ENCODE data around the gene APOM. TPM values are rescaled to one million over a fixed set of nuclear protein-coding genes. Genes with fewer than 3 reads are reported as not detected.

The APOM gene
- total RNA-seq, 1 donor from 2014 or later, result 3.4 TPM

DNA sequence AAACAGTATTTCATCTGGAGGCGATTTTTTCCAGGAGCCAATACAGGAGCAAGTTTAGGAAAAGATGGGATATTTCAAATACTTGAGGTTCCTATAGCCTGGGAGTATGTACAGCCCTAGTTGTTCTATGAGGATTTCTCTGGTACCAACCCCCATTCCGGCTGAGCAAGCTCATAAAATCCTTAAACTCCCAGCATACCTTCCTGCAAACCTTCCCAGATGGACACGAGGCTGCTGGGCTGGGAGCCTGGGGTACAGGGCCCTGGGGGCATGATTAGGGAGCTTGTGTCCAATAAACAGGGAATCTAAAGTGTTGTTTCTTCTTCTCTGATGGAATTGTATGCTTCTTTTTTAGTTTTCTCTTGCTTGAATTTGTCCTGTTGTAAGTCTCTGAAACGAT, 33.7 kb upstream of the APOM start:
- Mint-ChIP-seq H3K27me3 (no peaks in the 10 kb centered on the region), H3K9me3 (no peaks in the 10 kb centered on the region), H3K4me3 (peak overlapping the region; percentile 90), H3K4me1 (peaks cover 30% of the 10 kb centered on the region), H3K36me3 (ENCODE audit: low read depth) (peaks cover 63% of the 10 kb centered on the region), H3K27ac (peak overlapping the region; percentile 87)
- intact Hi-C loops (cut with micrococcal nuclease), result loop anchor here (2.0 kb wide), 2 partner anchors 41 to 117 kb away; no protein-coding TSS in a partner anchor
- no peak for DNase-seq

DNA sequence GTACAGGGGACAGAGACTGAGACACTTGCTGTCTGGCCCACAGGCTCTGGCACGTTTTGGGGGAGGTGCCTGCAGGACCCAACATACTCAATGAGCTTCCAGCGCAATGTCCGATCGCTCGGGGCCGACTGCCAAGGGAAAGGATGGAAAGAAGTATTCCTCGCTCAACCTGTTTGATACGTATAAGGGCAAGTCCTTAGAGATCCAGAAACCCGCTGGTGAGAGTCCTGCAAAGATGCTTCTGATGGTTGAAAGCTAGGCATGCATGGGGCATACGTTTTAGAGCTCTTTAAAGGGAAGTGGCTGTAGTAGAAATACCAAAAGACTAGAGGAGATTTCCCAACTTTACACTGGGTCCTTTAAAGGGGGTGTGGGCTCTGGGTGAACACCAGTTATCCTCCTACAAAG, 33.0 kb upstream of the APOM start:
- no peak for DNase-seq
- Mint-ChIP-seq H3K36me3 (ENCODE audit: low read depth) (peaks cover 68% of the 10 kb centered on the region), H3K27ac (peak overlapping the region; percentile 87), H3K4me3 (peak overlapping the region; percentile 90), H3K9me3 (no peaks in the 10 kb centered on the region), H3K4me1 (peaks cover 35% of the 10 kb centered on the region), H3K27me3 (no peaks in the 10 kb centered on the region)
- intact Hi-C loops (cut with micrococcal nuclease), result no loop called here

DNA sequence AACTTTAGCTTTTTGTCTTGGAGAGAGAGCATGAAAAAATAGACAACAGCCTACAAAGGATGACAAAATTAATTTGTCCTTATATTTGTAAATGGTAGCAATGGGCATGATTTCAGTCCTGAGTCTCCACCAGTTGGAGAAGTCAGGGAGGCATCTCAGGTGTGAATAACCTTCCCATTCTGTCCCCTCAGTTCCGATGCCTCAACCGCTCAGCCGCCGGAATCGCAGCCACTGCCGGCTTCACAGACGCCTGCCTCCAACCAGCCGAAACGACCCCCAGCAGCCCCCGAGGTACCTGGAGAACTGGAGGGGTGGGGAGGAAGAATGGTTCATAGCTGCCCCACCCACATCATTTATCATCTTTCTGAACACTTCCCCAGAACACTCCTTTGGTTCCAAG, 31.6 kb upstream of the APOM start:
- H3K4me1 Mint-ChIP-seq, result peaks cover 33% of the 10 kb centered on the region
- no peaks in the 10 kb centered on the region for H3K27me3 Mint-ChIP-seq
- no peak for DNase-seq
- no peak overlapping the region for H3K4me3 Mint-ChIP-seq
- H3K27ac Mint-ChIP-seq, result no peak overlapping the region
- peaks cover 75% of the 10 kb centered on the region for H3K36me3 Mint-ChIP-seq (ENCODE audit: low read depth)
- intact Hi-C loops (cut with micrococcal nuclease), result no loop called here
- no peaks in the 10 kb centered on the region for H3K9me3 Mint-ChIP-seq

DNA sequence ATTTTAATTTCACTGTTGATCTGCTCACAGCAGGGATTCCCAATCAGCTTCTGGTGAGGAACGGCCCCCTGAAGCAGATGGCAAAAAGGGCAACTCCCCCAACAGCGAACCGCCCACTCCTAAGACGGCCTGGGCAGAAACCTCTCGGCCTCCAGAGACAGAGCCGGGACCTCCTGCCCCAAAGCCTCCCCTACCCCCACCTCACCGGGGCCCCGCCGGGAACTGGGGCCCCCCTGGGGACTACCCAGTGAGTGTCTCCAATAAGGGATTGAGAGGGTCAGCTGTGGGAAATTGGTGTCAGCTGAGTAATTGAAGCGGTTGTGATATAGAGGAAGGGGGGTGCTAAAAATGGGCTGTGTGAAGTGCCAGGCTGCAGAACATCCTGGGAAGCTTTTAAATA, 28.7 kb upstream of the APOM start:
- H3K9me3 Mint-ChIP-seq, result no peaks in the 10 kb centered on the region
- no peak overlapping the region for H3K27ac Mint-ChIP-seq

DNA sequence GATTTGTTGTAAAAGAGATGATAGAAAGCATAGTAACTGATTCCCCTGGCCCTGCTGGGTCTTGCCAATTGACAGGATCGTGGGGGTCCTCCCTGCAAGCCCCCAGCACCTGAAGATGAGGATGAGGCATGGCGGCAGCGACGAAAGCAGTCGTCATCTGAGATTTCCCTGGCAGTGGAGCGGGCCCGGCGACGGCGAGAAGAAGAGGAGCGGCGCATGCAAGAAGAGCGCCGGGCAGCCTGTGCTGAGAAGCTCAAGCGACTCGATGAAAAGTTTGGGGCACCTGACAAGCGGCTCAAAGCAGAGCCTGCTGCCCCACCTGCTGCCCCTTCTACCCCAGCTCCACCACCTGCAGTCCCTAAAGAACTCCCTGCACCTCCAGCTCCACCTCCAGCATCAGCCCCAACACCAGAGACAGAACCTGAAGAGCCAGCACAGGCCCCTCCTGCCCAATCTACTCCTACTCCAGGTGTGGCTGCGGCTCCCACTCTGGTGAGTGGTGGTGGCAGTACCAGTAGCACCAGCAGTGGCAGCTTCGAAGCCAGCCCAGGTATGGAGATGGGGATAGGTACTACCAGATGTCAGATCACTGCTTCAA, 27.9 kb upstream of the APOM start:
- Mint-ChIP-seq H3K27me3 (no peaks in the 10 kb centered on the region), H3K4me3 (no peak overlapping the region)
- intact Hi-C loops (cut with micrococcal nuclease), result no loop called here

More for the DNA sequence above, 28.7 kb upstream of the APOM start:
- H3K27me3 Mint-ChIP-seq, result no peaks in the 10 kb centered on the region
- intact Hi-C loops (cut with micrococcal nuclease), result no loop called here
- H3K4me3 Mint-ChIP-seq, result no peak overlapping the region
- DNase-seq, result no peak
- H3K4me1 Mint-ChIP-seq, result peaks cover 26% of the 10 kb centered on the region
- H3K36me3 Mint-ChIP-seq (ENCODE audit: low read depth), result peaks cover 87% of the 10 kb centered on the region

DNA sequence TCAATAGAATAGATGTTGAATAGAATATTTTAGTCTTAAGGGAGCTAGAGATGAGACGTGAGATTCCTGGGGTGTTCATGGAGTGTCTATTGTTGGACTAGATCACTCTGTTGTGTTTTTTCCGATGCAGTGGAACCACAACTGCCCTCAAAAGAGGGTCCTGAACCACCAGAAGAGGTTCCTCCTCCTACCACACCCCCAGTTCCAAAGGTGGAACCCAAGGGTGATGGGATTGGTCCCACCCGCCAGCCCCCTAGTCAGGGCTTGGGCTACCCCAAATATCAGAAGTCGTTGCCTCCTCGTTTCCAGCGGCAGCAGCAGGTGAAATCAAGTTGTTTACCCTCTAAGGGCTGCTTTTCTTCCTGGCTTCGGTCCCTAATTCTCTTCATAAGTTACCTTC, 26.7 kb upstream of the APOM start:
- Mint-ChIP-seq H3K36me3 (ENCODE audit: low read depth) (peaks cover 79% of the 10 kb centered on the region), H3K4me3 (no peak overlapping the region), H3K9me3 (no peaks in the 10 kb centered on the region), H3K27ac (no peak overlapping the region), H3K27me3 (no peaks in the 10 kb centered on the region), H3K4me1 (peaks cover 14% of the 10 kb centered on the region)
- no peak for DNase-seq
- intact Hi-C loops (cut with micrococcal nuclease), result no loop called here

More for the DNA sequence above, 27.9 kb upstream of the APOM start:
- H3K36me3 Mint-ChIP-seq (ENCODE audit: low read depth), result peaks cover 83% of the 10 kb centered on the region
- no peaks in the 10 kb centered on the region for H3K9me3 Mint-ChIP-seq
- no peak for DNase-seq
- H3K4me1 Mint-ChIP-seq, result peaks cover 17% of the 10 kb centered on the region
- H3K27ac Mint-ChIP-seq, result no peak overlapping the region

DNA sequence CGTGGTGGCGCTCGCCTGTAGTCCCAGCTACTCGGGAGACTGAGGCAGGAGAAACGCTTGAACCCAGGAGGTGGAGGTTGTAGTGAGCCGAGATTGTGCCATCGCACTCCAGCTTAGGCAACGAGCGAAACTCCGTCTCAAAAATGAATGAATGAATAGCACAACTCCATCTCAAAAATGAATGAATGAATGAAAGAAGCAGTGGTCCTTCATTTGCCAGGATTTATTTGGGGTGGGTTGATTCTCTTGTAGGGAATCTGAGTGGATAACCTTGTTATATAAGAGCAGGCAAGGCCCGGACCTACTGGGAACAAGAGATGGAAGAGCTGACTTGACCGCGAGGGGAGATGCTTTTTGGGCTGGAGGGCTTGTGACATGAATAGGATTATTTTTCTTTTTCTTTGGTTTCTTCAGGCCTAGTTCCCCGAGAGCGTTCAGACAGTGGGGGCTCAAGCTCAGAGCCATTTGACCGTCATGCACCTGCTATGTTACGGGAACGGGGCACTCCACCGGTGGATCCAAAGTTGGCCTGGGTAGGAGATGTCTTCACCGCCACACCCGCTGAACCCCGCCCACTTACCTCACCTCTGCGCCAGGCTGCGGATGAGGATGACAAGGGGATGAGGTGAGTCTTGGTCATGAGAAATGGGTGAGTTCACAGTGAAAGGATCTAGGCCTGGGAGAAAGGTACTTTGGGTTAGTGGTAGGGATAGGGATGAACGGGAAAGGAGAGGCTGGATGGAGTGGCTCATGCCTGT, 25.3 kb upstream of the APOM start:
- H3K36me3 Mint-ChIP-seq (ENCODE audit: low read depth), result peaks cover 78% of the 10 kb centered on the region
- intact Hi-C loops (cut with micrococcal nuclease), result no loop called here
- peaks cover 15% of the 10 kb centered on the region for H3K4me1 Mint-ChIP-seq
- H3K4me3 Mint-ChIP-seq, result no peak overlapping the region
- no peaks in the 10 kb centered on the region for H3K27me3 Mint-ChIP-seq
- no peak for DNase-seq
- H3K9me3 Mint-ChIP-seq, result no peaks in the 10 kb centered on the region
- H3K27ac Mint-ChIP-seq, result peak overlapping the region; percentile 60

DNA sequence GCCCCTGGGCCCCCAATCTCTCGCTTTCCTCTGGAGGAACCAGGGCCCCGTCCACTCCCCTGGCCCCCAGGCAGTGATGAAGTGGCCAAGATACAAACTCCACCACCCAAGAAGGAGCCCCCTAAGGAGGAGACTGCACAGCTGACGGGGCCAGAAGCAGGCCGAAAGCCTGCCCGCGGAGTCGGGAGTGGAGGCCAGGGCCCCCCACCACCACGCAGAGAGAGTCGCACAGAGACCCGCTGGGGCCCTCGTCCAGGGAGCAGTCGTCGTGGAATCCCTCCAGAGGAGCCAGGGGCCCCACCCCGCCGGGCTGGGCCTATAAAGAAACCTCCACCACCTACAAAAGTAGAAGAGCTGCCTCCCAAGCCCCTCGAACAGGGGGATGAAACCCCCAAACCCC, 24.5 kb upstream of the APOM start:
- Mint-ChIP-seq H3K27me3 (no peaks in the 10 kb centered on the region), H3K9me3 (no peaks in the 10 kb centered on the region)

DNA sequence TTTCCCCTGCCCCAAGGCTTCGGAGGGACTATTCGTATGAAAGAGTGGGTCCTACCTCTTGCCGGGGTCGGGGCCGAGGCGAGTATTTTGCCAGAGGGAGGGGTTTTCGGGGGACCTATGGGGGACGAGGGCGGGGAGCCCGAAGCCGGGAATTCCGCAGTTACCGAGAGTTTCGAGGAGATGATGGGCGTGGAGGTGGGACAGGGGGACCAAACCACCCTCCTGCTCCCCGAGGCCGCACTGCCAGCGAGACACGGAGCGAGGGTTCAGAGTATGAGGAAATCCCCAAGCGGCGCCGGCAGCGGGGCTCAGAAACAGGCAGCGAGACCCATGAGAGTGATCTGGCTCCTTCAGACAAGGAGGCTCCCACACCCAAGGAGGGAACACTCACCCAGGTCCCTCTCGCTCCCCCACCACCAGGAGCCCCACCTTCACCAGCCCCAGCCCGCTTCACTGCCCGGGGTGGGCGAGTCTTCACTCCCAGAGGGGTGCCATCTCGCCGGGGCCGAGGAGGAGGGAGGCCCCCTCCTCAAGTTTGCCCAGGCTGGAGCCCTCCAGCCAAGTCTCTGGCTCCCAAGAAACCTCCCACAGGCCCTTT, 23.9 kb upstream of the APOM start:
- Mint-ChIP-seq H3K27ac (no peak overlapping the region), H3K4me3 (no peak overlapping the region), H3K9me3 (no peaks in the 10 kb centered on the region), H3K27me3 (no peaks in the 10 kb centered on the region), H3K36me3 (ENCODE audit: low read depth) (peaks cover 77% of the 10 kb centered on the region), H3K4me1 (peaks cover 11% of the 10 kb centered on the region)
- intact Hi-C loops (cut with micrococcal nuclease), result no loop called here
- no peak for DNase-seq

More for the DNA sequence above, 24.5 kb upstream of the APOM start:
- Mint-ChIP-seq H3K4me1 (peaks cover 13% of the 10 kb centered on the region), H3K27ac (no peak overlapping the region), H3K4me3 (no peak overlapping the region), H3K36me3 (ENCODE audit: low read depth) (peaks cover 78% of the 10 kb centered on the region)
- DNase-seq, result no peak
- intact Hi-C loops (cut with micrococcal nuclease), result no loop called here

DNA sequence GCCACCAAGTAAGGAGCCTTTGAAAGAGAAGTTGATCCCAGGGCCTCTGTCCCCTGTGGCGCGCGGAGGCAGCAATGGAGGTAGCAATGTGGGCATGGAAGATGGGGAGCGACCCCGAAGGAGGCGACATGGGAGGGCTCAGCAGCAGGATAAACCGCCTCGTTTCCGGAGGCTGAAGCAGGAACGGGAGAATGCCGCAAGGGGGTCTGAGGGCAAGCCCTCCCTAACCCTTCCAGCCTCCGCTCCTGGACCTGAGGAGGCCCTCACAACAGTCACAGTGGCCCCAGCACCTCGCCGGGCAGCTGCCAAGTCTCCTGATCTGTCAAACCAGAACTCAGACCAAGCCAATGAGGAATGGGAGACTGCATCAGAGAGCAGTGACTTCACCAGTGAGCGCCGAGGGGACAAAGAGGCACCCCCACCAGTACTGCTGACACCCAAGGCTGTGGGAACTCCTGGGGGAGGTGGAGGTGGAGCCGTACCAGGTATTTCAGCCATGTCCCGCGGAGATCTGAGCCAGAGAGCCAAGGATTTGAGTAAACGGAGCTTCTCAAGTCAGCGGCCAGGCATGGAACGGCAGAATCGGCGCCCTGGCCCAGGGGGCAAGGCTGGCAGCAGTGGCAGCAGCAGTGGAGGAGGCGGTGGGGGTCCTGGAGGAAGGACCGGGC, 23.3 kb upstream of the APOM start:
- no peak for DNase-seq
- Mint-ChIP-seq H3K27ac (no peak overlapping the region), H3K9me3 (no peaks in the 10 kb centered on the region), H3K4me3 (no peak overlapping the region), H3K27me3 (no peaks in the 10 kb centered on the region), H3K36me3 (ENCODE audit: low read depth) (peaks cover 79% of the 10 kb centered on the region), H3K4me1 (peaks cover 9% of the 10 kb centered on the region)
- intact Hi-C loops (cut with micrococcal nuclease), result no loop called here

DNA sequence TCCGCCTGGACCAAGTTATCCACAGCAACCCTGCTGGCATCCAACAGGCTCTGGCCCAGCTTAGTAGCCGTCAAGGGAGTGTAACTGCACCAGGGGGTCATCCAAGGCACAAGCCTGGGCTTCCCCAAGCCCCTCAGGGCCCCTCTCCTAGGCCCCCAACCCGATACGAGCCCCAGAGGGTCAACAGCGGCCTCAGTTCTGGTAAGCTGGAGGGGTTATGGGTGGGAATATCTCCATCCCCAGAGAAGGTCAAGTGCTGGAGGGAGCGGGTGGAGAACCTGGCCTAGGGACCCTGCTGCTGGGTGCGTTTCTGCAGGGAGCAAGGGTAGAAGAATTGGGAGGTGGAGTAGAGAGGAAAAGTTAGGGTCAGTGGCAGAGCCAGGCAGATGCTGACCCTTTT, 22.2 kb upstream of the APOM start:
- no peak for DNase-seq

DNA sequence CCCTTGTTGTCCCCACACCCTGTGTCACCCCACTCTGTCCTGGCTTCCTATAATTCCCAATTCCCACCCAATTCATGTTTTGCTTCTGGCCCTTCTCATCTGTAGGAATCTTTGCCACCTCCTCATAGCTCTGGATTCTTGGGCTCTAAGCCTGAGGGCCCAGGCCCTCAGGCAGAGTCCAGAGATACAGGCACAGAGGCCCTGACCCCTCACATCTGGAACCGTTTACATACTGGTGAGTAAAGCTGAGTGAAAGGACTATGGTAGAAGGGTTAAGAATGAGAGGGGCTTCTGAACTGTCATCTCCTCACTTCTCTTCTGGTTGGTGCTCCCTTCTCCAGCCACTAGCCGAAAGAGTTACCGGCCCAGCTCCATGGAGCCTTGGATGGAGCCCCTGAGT, 21.6 kb upstream of the APOM start:
- H3K4me3 Mint-ChIP-seq, result no peak overlapping the region
- no peaks in the 10 kb centered on the region for H3K9me3 Mint-ChIP-seq
- DNase-seq, result no peak
- H3K4me1 Mint-ChIP-seq, result peaks cover 6% of the 10 kb centered on the region
- H3K27ac Mint-ChIP-seq, result peak overlapping the region; percentile 68
- H3K27me3 Mint-ChIP-seq, result no peaks in the 10 kb centered on the region
- peaks cover 76% of the 10 kb centered on the region for H3K36me3 Mint-ChIP-seq (ENCODE audit: low read depth)
- intact Hi-C loops (cut with micrococcal nuclease), result no loop called here

More for the DNA sequence above, 22.2 kb upstream of the APOM start:
- intact Hi-C loops (cut with micrococcal nuclease), result no loop called here
- Mint-ChIP-seq H3K27ac (no peak overlapping the region), H3K9me3 (no peaks in the 10 kb centered on the region), H3K27me3 (no peaks in the 10 kb centered on the region), H3K4me3 (no peak overlapping the region), H3K4me1 (peaks cover 6% of the 10 kb centered on the region), H3K36me3 (ENCODE audit: low read depth) (peaks cover 76% of the 10 kb centered on the region)

DNA sequence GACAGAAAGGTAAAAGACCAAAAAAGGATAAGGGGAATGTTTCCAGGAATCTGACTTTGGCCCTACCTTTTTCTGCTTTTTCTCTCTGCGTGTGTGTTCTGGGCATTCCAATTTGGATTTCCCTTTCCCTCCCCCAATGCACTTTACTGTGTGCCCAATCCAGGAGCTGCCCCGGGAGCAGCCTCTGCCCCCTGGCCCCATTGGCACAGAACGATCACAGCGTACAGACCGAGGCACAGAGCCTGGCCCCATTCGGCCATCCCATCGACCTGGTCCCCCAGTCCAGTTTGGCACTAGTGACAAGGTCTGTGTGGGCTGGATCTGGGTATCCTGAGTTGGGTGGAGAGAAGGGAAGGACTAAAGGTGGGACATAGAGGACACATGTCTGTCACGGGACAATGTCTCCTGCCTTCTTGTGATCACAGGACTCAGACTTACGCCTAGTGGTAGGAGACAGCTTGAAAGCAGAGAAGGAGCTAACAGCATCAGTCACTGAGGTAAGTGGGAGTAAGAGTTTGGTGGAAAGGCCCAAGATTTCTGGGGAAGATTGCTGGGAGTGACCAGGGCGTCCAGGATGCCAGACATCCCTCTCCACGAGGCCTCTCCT, 20.6 kb upstream of the APOM start:
- Mint-ChIP-seq H3K4me1 (peaks cover 10% of the 10 kb centered on the region), H3K27me3 (no peaks in the 10 kb centered on the region), H3K36me3 (ENCODE audit: low read depth) (peaks cover 73% of the 10 kb centered on the region), H3K9me3 (no peaks in the 10 kb centered on the region), H3K27ac (peak overlapping the region; percentile 9), H3K4me3 (no peak overlapping the region)
- intact Hi-C loops (cut with micrococcal nuclease), result no loop called here
- no peak for DNase-seq
